Motor neuron (in vitro differentiated cells): ENCODE measurements around the gene RBCK1. TPM values are rescaled to one million over a fixed set of nuclear protein-coding genes. Genes with fewer than 3 reads are reported as not detected.

Experiments used
- ATAC-seq, 8 experiments: fragments of 200-7000 bp; cut with Tn5 transposase; replicated peaks in 6 of 8; 2 replicates each; pipeline ENCODE4 v1.8.0; 2021; ENCODE audit warnings: mild to moderate bottlenecking in 8 of 8, moderate library complexity in 8 of 8
- H3K27ac ChIP-seq, 2 donors: fragments of 250-450 bp; sonication (Bioruptor Pico); 2 replicates each; pipeline ENCODE4 v1.9.0; 2021; ENCODE audit warnings: antibody characterized with exemption in 2 of 2, mild to moderate bottlenecking in 2 of 2, moderate library complexity in 1 of 2
- H3K4me1 ChIP-seq, 2 donors: fragments of 250-450 bp; sonication (Bioruptor Pico); replicated peaks in 1 of 2; 2 replicates each; pipeline ENCODE4 v1.6.1; 2021; ENCODE audit warnings: antibody characterized with exemption in 2 of 2, mild to moderate bottlenecking in 2 of 2, moderate library complexity in 1 of 2
- H3K4me3 ChIP-seq, 5 donors: fragments of 250-450 bp; sonication (Bioruptor Pico); 2 replicates each; pipeline ENCODE4 v1.9.0; 2021; ENCODE audit warnings: antibody characterized with exemption in 5 of 5, mild to moderate bottlenecking in 5 of 5, moderate library complexity in 4 of 5
- WGBS, 10 experiments: fragments of 450-650 bp; shearing (Covaris generic); methylation state at CpG; one replicate each; pipeline ENCODE4 v1.0.0; 2022; 5-methylcytosine and 5-hydroxymethylcytosine counted together
- in situ Hi-C, 9 experiments: fragments of 400-800 bp; cut with MboI; loops; one replicate each; pipeline ENCODE4 v1.15.0; 2021; ENCODE audit warnings: low sequenced_read_pairs in 9 of 9, low pct_unique_long_range_greater_than_20kb in 2 of 9; ENCODE audit not compliant: unreplicated experiment in 9 of 9
- total RNA-seq, 8 experiments: library from RNA; unstranded; fragments of 300-600 nt; gene quantifications; 2 replicates each; pipeline versions ENCODE4 v1.2.3 to v1.2.4, GENCODE V29; 2022

RBCK1 gene
- 100 to 1,000 TPM in 1 of 8 experiments, 10 to 100 TPM in 7; 24.7 to 101 (median 45.5) TPM for total RNA-seq

GRCh38 chr20:407953-408842 is at the start of gene RBCK1:
Gene RBCK1, plus strand, starts transcription at chr20:408299. Its CDS starts 459 bp downstream, at chr20:408758.
- peak; percentile 66 to 77 (median 74) for ATAC-seq
- Histone ChIP-seq H3K4me3 (peak within 1 kb of the TSS; percentile 94 to 100 (median 97)), H3K4me1 (peaks cover 8 to 12% of the 10 kb centered on the region in 2 donors), H3K27ac (peak within 1 kb of the TSS; percentile 97)
- 0% methylated on average over 1 of the region's 87 CpGs; no CpG with 5 or more reads in 8 of the 10 experiments for WGBS, 10 experiments
- in situ Hi-C loops = no loop called here

GRCh38 chr20:358891-359555 is 49.1 kb upstream of the RBCK1 start:
- WGBS, 10 experiments = 20 to 100% (median 96%) methylated on average over 2 to 4 of the region's 4 CpGs; no CpG with 5 or more reads in 3 of the 10 experiments

GRCh38 chr20:361561-361960 is 46.5 kb upstream of the RBCK1 start:
- Histone ChIP-seq H3K4me1 (peaks cover 21 to 22% of the 10 kb centered on the region in 2 donors), H3K27ac (peak overlapping the region in 1 of 2 donors; percentile 8), H3K4me3 (no peak overlapping the region)
- ATAC-seq = peak; percentile 28 to 84 (median 76)
- 0 to 92% (median 40%) methylated on average over 1 to 8 of the region's 8 CpGs; no CpG with 5 or more reads in 1 of the 10 experiments for WGBS, 10 experiments
- in situ Hi-C loops = no loop called here

More at GRCh38 chr20:358891-359555, 49.1 kb upstream of the RBCK1 start:
- in situ Hi-C loops = no loop called here
- Histone ChIP-seq H3K4me3 (no peak overlapping the region), H3K4me1 (peaks cover 23 to 24% of the 10 kb centered on the region in 2 donors), H3K27ac (no peak overlapping the region)
- no peak for ATAC-seq

GRCh38 chr20:362271-363254 is 45.5 kb upstream of the RBCK1 start:
- in situ Hi-C loops = no loop called here
- Histone ChIP-seq H3K4me3 (no peak overlapping the region), H3K27ac (no peak overlapping the region), H3K4me1 (peaks cover 21 to 27% of the 10 kb centered on the region in 2 donors)
- ATAC-seq = peak in 6 of 8 experiments; percentile 2 to 42 (median 12)
- 30 to 96% (median 66%) methylated on average over 1 to 7 of the region's 13 CpGs; no CpG with 5 or more reads in 2 of the 10 experiments for WGBS, 10 experiments

GRCh38 chr20:363319-364078 is 44.6 kb upstream of the RBCK1 start:
- peaks cover 21 to 27% of the 10 kb centered on the region in 2 donors for H3K4me1 ChIP-seq
- WGBS, 10 experiments = 40 to 93% (median 64%) methylated on average over 3 to 7 of the region's 13 CpGs; no CpG with 5 or more reads in 5 of the 10 experiments
- ATAC-seq = peak in 7 of 8 experiments; percentile 22 to 75 (median 42)
- no peak overlapping the region for H3K27ac ChIP-seq
- in situ Hi-C loops = no loop called here
- no peak overlapping the region for H3K4me3 ChIP-seq

GRCh38 chr20:364905-365794 is 42.9 kb upstream of the RBCK1 start:
- Histone ChIP-seq H3K27ac (no peak overlapping the region), H3K4me1 (peaks cover 20 to 27% of the 10 kb centered on the region in 2 donors), H3K4me3 (no peak overlapping the region)
- WGBS, 10 experiments = 17 to 100% (median 83%) methylated on average over 1 to 3 of the region's 9 CpGs; no CpG with 5 or more reads in 1 of the 10 experiments
- ATAC-seq = no peak
- in situ Hi-C loops = no loop called here

- Histone ChIP-seq H3K27ac (no peak overlapping the region), H3K4me1 (peaks cover 9 to 19% of the 10 kb centered on the region in 2 donors), H3K4me3 (no peak overlapping the region)
- peak in 1 of 8 experiments; percentile 6 for ATAC-seq
- in situ Hi-C loops = no loop called here
- WGBS, 10 experiments = 33 to 100% (median 74%) methylated on average over 1 to 7 of the region's 7 CpGs
These were observed 41.9 kb upstream of the RBCK1 start for GRCh38 chr20:366041-366718.

- Histone ChIP-seq H3K4me1 (peaks cover 8 to 19% of the 10 kb centered on the region in 2 donors), H3K4me3 (no peak overlapping the region), H3K27ac (no peak overlapping the region)
- no peak for ATAC-seq
- in situ Hi-C loops = no loop called here
- 59 to 94% (median 77%) methylated on average over 1 to 6 of the region's 13 CpGs; no CpG with 5 or more reads in 2 of the 10 experiments for WGBS, 10 experiments
These were observed 41.2 kb upstream of the RBCK1 start for GRCh38 chr20:366719-367485.

GRCh38 chr20:367486-367887 is 40.6 kb upstream of the RBCK1 start:
- in situ Hi-C loops = no loop called here
- Histone ChIP-seq H3K4me1 (peaks cover 13 to 22% of the 10 kb centered on the region in 2 donors), H3K27ac (no peak overlapping the region), H3K4me3 (no peak overlapping the region)
- no peak for ATAC-seq
- 33 to 100% (median 64%) methylated on average over 1 to 6 of the region's 8 CpGs; no CpG with 5 or more reads in 4 of the 10 experiments for WGBS, 10 experiments

- in situ Hi-C loops = no loop called here
- H3K4me3 ChIP-seq = no peak overlapping the region
- no peak for ATAC-seq
These were observed 39.2 kb upstream of the RBCK1 start for GRCh38 chr20:368915-369314.

More at GRCh38 chr20:368915-369314, 39.2 kb upstream of the RBCK1 start:
- WGBS, 10 experiments = 83 to 100% (median 100%) methylated on average over 2 to 3 of the region's 4 CpGs; no CpG with 5 or more reads in 5 of the 10 experiments
- no peak overlapping the region for H3K27ac ChIP-seq
- peaks cover 13 to 22% of the 10 kb centered on the region in 2 donors for H3K4me1 ChIP-seq
